Measurements from ENCODE around the gene SLC25A39. TPM values are rescaled to one million over a fixed set of nuclear protein-coding genes. Genes with fewer than 3 reads are reported as not detected.

Gene SLC25A39
- total and polyA plus RNA-seq, 2 of the 13 experiments (the other 11 are each of a cell fraction or from before 2014, with no cell fraction given) = 144 to 151 TPM

DNA sequence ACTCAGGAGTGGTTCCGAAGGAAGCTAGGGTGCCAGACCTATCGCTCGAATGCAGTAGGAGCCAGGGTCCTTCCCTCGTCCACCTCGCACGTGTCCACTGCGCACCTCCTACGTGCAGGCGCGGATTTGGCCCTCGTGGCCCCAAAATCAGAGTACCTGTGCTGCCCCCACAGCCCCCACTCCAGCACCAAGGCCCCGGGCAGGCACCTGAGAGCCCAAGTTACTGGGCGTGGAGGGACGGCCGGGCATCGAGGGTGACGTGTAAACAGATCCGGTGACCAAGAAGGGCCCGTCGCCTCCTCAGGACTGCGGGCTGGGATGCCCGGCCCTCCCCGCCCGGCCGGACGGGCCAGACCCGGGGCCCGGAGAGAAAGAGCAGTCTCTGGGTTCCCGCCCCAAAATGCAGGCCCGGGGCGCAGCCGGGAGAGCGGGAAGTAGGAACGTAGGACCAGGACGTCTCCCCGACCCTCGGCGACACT, 492 bp downstream of the SLC25A39 start (continued):
- TF ChIP-seq ZNF850 (CRISPR knock-in tag; conservative IDR thresholded peaks at IDR 0.05) (no peak), XRCC5 (optimal IDR thresholded peaks at IDR 0.05; ENCODE audit: low read length) (no peak), ZKSCAN1 (IDR thresholded peaks at IDR 0.05; ENCODE audit: low read length) (no peak), ZBTB8A (CRISPR knock-in tag; IDR thresholded peaks at IDR 0.05; ENCODE audit: borderline replicate concordance, low read depth) (no peak), ATAD3A (CRISPR knock-in tag; IDR thresholded peaks at IDR 0.05) (no peak), AKAP8 (CRISPR knock-in tag; IDR thresholded peaks at IDR 0.05) (peak; percentile 17; the same call in 1 of the 2 replicates), ZNF839 (CRISPR knock-in tag; IDR thresholded peaks at IDR 0.05; ENCODE audit: borderline replicate concordance) (peak; percentile 35; the same call in 1 of the 2 replicates), TBP (CRISPR knock-in tag; IDR thresholded peaks at IDR 0.05) (no peak), ZNF326 (CRISPR knock-in tag; IDR thresholded peaks at IDR 0.05; ENCODE audit: borderline replicate concordance) (no peak), NAIF1 (CRISPR knock-in tag; IDR thresholded peaks at IDR 0.05; ENCODE audit: borderline replicate concordance) (0 out of 2 replicates have a peak, but pooled peaks have one; percentile 60)
- TF ChIP-seq, protein P1, sequence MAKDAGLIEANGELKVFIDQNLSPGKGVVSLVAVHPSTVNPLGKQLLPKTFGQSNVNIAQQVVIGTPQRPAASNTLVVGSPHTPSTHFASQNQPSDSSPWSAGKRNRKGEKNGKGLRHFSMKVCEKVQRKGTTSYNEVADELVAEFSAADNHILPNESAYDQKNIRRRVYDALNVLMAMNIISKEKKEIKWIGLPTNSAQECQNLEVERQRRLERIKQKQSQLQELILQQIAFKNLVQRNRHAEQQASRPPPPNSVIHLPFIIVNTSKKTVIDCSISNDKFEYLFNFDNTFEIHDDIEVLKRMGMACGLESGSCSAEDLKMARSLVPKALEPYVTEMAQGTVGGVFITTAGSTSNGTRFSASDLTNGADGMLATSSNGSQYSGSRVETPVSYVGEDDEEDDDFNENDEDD (CRISPR knock-in tag; IDR thresholded peaks at IDR 0.05; ENCODE audit: borderline replicate concordance) = 0 out of 2 replicates have a peak, but pooled peaks have one; percentile 32
- TF ChIP-seq, protein P2, sequence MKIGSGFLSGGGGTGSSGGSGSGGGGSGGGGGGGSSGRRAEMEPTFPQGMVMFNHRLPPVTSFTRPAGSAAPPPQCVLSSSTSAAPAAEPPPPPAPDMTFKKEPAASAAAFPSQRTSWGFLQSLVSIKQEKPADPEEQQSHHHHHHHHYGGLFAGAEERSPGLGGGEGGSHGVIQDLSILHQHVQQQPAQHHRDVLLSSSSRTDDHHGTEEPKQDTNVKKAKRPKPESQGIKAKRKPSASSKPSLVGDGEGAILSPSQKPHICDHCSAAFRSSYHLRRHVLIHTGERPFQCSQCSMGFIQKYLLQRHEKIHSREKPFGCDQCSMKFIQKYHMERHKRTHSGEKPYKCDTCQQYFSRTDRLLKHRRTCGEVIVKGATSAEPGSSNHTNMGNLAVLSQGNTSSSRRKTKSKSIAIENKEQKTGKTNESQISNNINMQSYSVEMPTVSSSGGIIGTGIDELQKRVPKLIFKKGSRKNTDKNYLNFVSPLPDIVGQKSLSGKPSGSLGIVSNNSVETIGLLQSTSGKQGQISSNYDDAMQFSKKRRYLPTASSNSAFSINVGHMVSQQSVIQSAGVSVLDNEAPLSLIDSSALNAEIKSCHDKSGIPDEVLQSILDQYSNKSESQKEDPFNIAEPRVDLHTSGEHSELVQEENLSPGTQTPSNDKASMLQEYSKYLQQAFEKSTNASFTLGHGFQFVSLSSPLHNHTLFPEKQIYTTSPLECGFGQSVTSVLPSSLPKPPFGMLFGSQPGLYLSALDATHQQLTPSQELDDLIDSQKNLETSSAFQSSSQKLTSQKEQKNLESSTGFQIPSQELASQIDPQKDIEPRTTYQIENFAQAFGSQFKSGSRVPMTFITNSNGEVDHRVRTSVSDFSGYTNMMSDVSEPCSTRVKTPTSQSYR (CRISPR knock-in tag; IDR thresholded peaks at IDR 0.05; ENCODE audit: borderline replicate concordance) = peak; percentile 16; the same call in 1 of the 2 replicates
- TF ChIP-seq, protein P3, sequence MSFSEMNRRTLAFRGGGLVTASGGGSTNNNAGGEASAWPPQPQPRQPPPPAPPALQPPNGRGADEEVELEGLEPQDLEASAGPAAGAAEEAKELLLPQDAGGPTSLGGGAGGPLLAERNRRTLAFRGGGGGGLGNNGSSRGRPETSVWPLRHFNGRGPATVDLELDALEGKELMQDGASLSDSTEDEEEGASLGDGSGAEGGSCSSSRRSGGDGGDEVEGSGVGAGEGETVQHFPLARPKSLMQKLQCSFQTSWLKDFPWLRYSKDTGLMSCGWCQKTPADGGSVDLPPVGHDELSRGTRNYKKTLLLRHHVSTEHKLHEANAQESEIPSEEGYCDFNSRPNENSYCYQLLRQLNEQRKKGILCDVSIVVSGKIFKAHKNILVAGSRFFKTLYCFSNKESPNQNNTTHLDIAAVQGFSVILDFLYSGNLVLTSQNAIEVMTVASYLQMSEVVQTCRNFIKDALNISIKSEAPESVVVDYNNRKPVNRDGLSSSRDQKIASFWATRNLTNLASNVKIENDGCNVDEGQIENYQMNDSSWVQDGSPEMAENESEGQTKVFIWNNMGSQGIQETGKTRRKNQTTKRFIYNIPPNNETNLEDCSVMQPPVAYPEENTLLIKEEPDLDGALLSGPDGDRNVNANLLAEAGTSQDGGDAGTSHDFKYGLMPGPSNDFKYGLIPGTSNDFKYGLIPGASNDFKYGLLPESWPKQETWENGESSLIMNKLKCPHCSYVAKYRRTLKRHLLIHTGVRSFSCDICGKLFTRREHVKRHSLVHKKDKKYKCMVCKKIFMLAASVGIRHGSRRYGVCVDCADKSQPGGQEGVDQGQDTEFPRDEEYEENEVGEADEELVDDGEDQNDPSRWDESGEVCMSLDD (CRISPR knock-in tag; IDR thresholded peaks at IDR 0.05; ENCODE audit: borderline replicate concordance) = no peak
- TF ChIP-seq, protein P4, sequence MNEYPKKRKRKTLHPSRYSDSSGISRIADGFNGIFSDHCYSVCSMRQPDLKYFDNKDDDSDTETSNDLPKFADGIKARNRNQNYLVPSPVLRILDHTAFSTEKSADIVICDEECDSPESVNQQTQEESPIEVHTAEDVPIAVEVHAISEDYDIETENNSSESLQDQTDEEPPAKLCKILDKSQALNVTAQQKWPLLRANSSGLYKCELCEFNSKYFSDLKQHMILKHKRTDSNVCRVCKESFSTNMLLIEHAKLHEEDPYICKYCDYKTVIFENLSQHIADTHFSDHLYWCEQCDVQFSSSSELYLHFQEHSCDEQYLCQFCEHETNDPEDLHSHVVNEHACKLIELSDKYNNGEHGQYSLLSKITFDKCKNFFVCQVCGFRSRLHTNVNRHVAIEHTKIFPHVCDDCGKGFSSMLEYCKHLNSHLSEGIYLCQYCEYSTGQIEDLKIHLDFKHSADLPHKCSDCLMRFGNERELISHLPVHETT (CRISPR knock-in tag; conservative IDR thresholded peaks at IDR 0.05) = no peak
- TF ChIP-seq, protein P5, sequence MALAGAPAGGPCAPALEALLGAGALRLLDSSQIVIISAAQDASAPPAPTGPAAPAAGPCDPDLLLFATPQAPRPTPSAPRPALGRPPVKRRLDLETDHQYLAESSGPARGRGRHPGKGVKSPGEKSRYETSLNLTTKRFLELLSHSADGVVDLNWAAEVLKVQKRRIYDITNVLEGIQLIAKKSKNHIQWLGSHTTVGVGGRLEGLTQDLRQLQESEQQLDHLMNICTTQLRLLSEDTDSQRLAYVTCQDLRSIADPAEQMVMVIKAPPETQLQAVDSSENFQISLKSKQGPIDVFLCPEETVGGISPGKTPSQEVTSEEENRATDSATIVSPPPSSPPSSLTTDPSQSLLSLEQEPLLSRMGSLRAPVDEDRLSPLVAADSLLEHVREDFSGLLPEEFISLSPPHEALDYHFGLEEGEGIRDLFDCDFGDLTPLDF (CRISPR knock-in tag; IDR thresholded peaks at IDR 0.05) = no peak
- TF ChIP-seq, protein P6, sequence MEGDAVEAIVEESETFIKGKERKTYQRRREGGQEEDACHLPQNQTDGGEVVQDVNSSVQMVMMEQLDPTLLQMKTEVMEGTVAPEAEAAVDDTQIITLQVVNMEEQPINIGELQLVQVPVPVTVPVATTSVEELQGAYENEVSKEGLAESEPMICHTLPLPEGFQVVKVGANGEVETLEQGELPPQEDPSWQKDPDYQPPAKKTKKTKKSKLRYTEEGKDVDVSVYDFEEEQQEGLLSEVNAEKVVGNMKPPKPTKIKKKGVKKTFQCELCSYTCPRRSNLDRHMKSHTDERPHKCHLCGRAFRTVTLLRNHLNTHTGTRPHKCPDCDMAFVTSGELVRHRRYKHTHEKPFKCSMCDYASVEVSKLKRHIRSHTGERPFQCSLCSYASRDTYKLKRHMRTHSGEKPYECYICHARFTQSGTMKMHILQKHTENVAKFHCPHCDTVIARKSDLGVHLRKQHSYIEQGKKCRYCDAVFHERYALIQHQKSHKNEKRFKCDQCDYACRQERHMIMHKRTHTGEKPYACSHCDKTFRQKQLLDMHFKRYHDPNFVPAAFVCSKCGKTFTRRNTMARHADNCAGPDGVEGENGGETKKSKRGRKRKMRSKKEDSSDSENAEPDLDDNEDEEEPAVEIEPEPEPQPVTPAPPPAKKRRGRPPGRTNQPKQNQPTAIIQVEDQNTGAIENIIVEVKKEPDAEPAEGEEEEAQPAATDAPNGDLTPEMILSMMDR (CRISPR knock-in tag; IDR thresholded peaks at IDR 0.05) = 0 out of 2 replicates have a peak, but pooled peaks have one; percentile 3
- TF ChIP-seq, protein P7, sequence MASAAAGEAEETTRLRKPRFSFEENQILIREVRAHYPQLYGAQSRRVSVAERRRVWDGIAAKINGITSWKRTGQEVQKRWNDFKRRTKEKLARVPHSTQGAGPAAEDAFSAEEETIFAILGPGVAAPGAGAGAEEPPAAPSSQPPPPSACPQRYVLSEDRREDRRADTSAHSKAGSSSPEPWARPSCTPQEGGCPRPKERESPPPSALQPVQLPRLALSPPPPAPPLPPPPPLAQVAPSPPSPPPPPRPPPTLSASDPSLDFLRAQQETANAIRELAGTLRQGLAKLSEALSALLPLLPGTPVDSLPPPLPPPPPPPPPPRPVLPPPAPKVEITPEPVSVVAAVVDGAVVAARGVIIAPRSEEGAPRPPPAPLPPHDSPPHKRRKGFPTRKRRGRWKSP (CRISPR knock-in tag; IDR thresholded peaks at IDR 0.05) = peak; percentile 38
